Measurements from ENCODE around the gene E2F1.

DNA sequence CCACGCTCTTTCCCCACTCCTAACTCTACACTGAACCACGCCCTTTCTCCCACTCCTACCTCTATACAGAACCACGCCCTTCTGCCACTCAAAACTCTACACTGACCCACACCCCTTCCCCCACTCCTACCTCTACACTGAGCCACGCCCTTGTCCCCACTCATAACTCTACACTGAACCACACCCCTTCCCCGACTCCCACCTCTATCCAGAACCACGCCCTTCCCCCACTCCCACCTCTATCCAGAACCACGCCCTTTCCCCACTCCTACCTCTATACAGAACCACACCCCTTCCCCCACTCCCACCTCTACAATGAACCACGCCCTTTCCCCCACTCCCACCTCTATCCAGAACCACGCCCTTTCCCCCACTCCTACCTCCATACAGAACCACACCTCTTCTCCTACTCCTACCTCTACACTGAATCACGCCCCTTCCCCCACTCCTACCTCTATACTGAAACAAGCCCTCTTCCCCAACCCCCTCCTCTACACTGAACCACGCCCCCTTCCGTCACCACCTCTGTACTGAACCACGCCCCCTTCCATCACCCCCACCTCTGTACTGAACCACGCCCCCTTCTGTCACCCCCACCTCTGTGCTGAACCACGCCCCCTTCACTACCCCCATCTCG, 23.8 kb upstream of the E2F1 start:
- TF ChIP-seq, protein P1, sequence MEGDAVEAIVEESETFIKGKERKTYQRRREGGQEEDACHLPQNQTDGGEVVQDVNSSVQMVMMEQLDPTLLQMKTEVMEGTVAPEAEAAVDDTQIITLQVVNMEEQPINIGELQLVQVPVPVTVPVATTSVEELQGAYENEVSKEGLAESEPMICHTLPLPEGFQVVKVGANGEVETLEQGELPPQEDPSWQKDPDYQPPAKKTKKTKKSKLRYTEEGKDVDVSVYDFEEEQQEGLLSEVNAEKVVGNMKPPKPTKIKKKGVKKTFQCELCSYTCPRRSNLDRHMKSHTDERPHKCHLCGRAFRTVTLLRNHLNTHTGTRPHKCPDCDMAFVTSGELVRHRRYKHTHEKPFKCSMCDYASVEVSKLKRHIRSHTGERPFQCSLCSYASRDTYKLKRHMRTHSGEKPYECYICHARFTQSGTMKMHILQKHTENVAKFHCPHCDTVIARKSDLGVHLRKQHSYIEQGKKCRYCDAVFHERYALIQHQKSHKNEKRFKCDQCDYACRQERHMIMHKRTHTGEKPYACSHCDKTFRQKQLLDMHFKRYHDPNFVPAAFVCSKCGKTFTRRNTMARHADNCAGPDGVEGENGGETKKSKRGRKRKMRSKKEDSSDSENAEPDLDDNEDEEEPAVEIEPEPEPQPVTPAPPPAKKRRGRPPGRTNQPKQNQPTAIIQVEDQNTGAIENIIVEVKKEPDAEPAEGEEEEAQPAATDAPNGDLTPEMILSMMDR (IDR thresholded peaks at IDR 0.05; ENCODE audit: low read depth, low read length, missing input control): no peak
- TF ChIP-seq JUND (IDR thresholded peaks at IDR 0.05) (no peak), YY1 (IDR thresholded peaks at IDR 0.05) (no peak), RAD21 (IDR thresholded peaks at IDR 0.05) (no peak), HNF4G (IDR thresholded peaks at IDR 0.05) (no peak), EGR1 (IDR thresholded peaks at IDR 0.05; ENCODE audit: low read depth in 2 of 2) (no peak)
